CD14-positive monocyte (primary cell): ENCODE results near the gene APCDD1L. TPM values are rescaled to one million over a fixed set of nuclear protein-coding genes. Genes with fewer than 3 reads are reported as not detected.
A peak's percentile ranks its signal among the peaks of the same experiment; 100 is the strongest.

ENCODE experiments used
- DNase-seq, 3 donors: peaks; one replicate each; pipeline ENCODE4 v3.0.0-alpha.2; 2011 to 2022
- H2AFZ ChIP-seq: 2 replicates; pipeline ENCODE4 v1.6.0; 2012; ENCODE audit warnings: mild to moderate bottlenecking, low read depth, low read length, inconsistent platforms; ENCODE audit not compliant: insufficient read depth, poor library complexity, severe bottlenecking
- H3K27ac ChIP-seq, 2 donors: 1 replicate in 1 of 2; 2 replicates in 1 of 2; pipeline ENCODE4 v1.5.1; 2012 to 2013; ENCODE audit warnings: low read length in 2 of 2, control low read depth in 1 of 2, inconsistent platforms in 1 of 2, low read depth in 1 of 2, mild to moderate bottlenecking in 1 of 2
- H3K27me3 ChIP-seq, 2 donors: one replicate each; pipeline versions ENCODE4 v1.6.0 to v1.6.1; 2011 to 2013; ENCODE audit warnings: low read length in 2 of 2; ENCODE audit not compliant: control insufficient read depth in 2 of 2, insufficient read depth in 2 of 2
- H3K36me3 ChIP-seq, 2 donors: replicated peaks in 1 of 2; 1 replicate in 1 of 2; 2 replicates in 1 of 2; pipeline versions ENCODE4 v1.5.1 to v1.6.1; 2012 to 2013; ENCODE audit warnings: low read length in 2 of 2, control low read depth in 1 of 2, inconsistent platforms in 1 of 2, mild to moderate bottlenecking in 1 of 2; ENCODE audit not compliant: insufficient read depth in 2 of 2, control insufficient read depth in 1 of 2
- H3K4me1 ChIP-seq, 2 donors: 1 replicate in 1 of 2; 2 replicates in 1 of 2; pipeline versions ENCODE4 v1.5.1 to v1.6.1; 2012 to 2013; ENCODE audit warnings: low read length in 2 of 2, control low read depth in 1 of 2, inconsistent platforms in 1 of 2, mild to moderate bottlenecking in 1 of 2, moderate library complexity in 1 of 2; ENCODE audit not compliant: insufficient read depth in 2 of 2, control insufficient read depth in 1 of 2
- H3K4me2 ChIP-seq: replicated peaks from 2 replicates; pipeline ENCODE3; 2012; ENCODE audit warnings: low read length, moderate library complexity, mild to moderate bottlenecking; ENCODE audit not compliant: poor library complexity, severe bottlenecking; ENCODE audit errors: extremely low read depth
- H3K4me3 ChIP-seq, 3 experiments: fragments of 200-600 bp in 1 of 3; sonication (generic) in 1 of 3; replicated peaks in 1 of 3; 1 replicate in 2 of 3; 2 replicates in 1 of 3; pipeline ENCODE4 v1.5.1; 2011 to 2013; ENCODE audit warnings: low read length in 3 of 3, mild to moderate bottlenecking in 3 of 3, control low read depth in 2 of 3, low read depth in 2 of 3, inconsistent platforms in 1 of 3, moderate library complexity in 1 of 3
- H3K79me2 ChIP-seq: 2 replicates; pipeline ENCODE4 v1.6.0; 2012; ENCODE audit warnings: mild to moderate bottlenecking, control low read depth, inconsistent platforms, low read length, moderate library complexity; ENCODE audit not compliant: insufficient read depth
- H3K9ac ChIP-seq: 2 replicates; pipeline ENCODE4 v1.6.0; 2017; ENCODE audit warnings: low read length, mild to moderate bottlenecking; ENCODE audit not compliant: insufficient read depth, poor library complexity, severe bottlenecking
- H3K9me3 ChIP-seq, 2 donors: replicated peaks in 1 of 2; 1 replicate in 1 of 2; 2 replicates in 1 of 2; pipeline versions ENCODE4 v1.5.1 to v1.6.1; 2012 to 2013; ENCODE audit warnings: low read length in 2 of 2, control low read depth in 1 of 2; ENCODE audit not compliant: control insufficient read depth in 1 of 2, insufficient read depth in 1 of 2
- H4K20me1 ChIP-seq: 2 replicates; pipeline ENCODE4 v1.6.0; 2012; ENCODE audit warnings: mild to moderate bottlenecking, low read length, control low read depth, moderate library complexity; ENCODE audit not compliant: insufficient read depth
- H3K27ac Mint-ChIP-seq, 7 donors: one replicate each; pipeline ENCODE4 v1.8.0; 2020; ENCODE audit warnings: mild to moderate bottlenecking in 7 of 7, mixed read lengths in 7 of 7, moderate library complexity in 6 of 7, inconsistent platforms in 2 of 7
- H3K27me3 Mint-ChIP-seq, 3 donors: one replicate each; pipeline ENCODE4 v1.8.0; 2021 to 2022; ENCODE audit warnings: low read depth in 3 of 3, mild to moderate bottlenecking in 3 of 3, mixed read lengths in 3 of 3, moderate library complexity in 3 of 3, inconsistent platforms in 1 of 3
- H3K36me3 Mint-ChIP-seq, 2 donors: one replicate each; pipeline ENCODE4 v1.8.0; 2020; ENCODE audit warnings: mixed read lengths in 2 of 2, inconsistent platforms in 1 of 2, mild to moderate bottlenecking in 1 of 2
- H3K4me1 Mint-ChIP-seq: one replicate; pipeline ENCODE4 v1.8.0; 2020; ENCODE audit warnings: mild to moderate bottlenecking, mixed read lengths
- H3K4me3 Mint-ChIP-seq, 2 donors: one replicate each; pipeline ENCODE4 v1.8.0; 2020; ENCODE audit warnings: mild to moderate bottlenecking in 2 of 2, mixed read lengths in 2 of 2, moderate library complexity in 1 of 2
- H3K9me3 Mint-ChIP-seq, 7 donors: one replicate each; pipeline ENCODE4 v1.8.0; 2020 to 2022; ENCODE audit warnings: mixed read lengths in 7 of 7, mild to moderate bottlenecking in 6 of 7, moderate library complexity in 6 of 7, inconsistent platforms in 2 of 7
- CTCF ChIP-seq: fragments of 200-600 bp; IDR thresholded peaks from one replicate; pipeline ENCODE4 v1.8.0; 2022; ENCODE audit warnings: antibody characterized with exemption, mild to moderate bottlenecking
- WGBS: methylation state at CpG from one replicate; pipeline ENCODE4 v1.1.5; 2013; ENCODE audit warnings: missing lambda C conversion rate; ENCODE audit not compliant: insufficient coverage; 5-methylcytosine and 5-hydroxymethylcytosine counted together
- intact Hi-C, 2 donors: fragments of 100-400 bp; cut with micrococcal nuclease; formaldehyde crosslinking; loops; one replicate each; pipeline versions ENCODE4 v1.15.0 to v1.15.1; 2023
- polyA plus RNA-seq, 3 donors: library from polyadenylated mRNA; depleted of rRNA in 1 of 3; unstranded in 2 of 3; stranded (reverse) in 1 of 3; fragments of 300-500 nt in 2 of 3; fragments of >200 nt in 1 of 3; fragmentation: Illumina TruSeq in 2 of 3; gene quantifications; 1 replicate in 2 of 3; 2 replicates in 1 of 3; pipeline ENCODE4 v1.2.3, GENCODE V29; 2012 to 2021

The APCDD1L gene
- polyA plus RNA-seq, 3 donors = not detected

GRCh38 chr20:58545565-58546415, 30.6 kb upstream of the APCDD1L start:
- Histone ChIP-seq H3K4me1 (no peaks in the 10 kb centered on the region), H3K9ac (no peak overlapping the region), H3K27ac (no peak overlapping the region), H3K79me2 (no peaks in the 10 kb centered on the region), H3K27me3 (no peaks in the 10 kb centered on the region), H3K4me3 (no peak overlapping the region), H3K9me3 (no peaks in the 10 kb centered on the region), H4K20me1 (no peaks in the 10 kb centered on the region), H3K36me3 (no peaks in the 10 kb centered on the region), H3K4me2 (no peak overlapping the region), H2AFZ (no peak overlapping the region)
- intact Hi-C loops = no loop called here
- Mint-ChIP-seq H3K4me3 (no peak overlapping the region), H3K9me3 (no peaks in the 10 kb centered on the region), H3K4me1 (no peaks in the 10 kb centered on the region), H3K27me3 (peaks cover 2 to 14% (median 13%) of the 10 kb centered on the region in 3 donors), H3K36me3 (no peaks in the 10 kb centered on the region), H3K27ac (peak overlapping the region in 1 of 7 donors; percentile 37)
- 90% methylated on average over 7 of the region's 17 CpGs for WGBS
- TF ChIP-seq CTCF = no peak
- no peak for DNase-seq

- Histone ChIP-seq H3K9ac (no peak overlapping the region), H3K27me3 (no peaks in the 10 kb centered on the region), H2AFZ (no peak overlapping the region), H3K36me3 (no peaks in the 10 kb centered on the region), H4K20me1 (no peaks in the 10 kb centered on the region), H3K4me3 (no peak overlapping the region), H3K27ac (no peak overlapping the region), H3K9me3 (no peaks in the 10 kb centered on the region), H3K4me1 (no peaks in the 10 kb centered on the region), H3K79me2 (no peaks in the 10 kb centered on the region), H3K4me2 (no peak overlapping the region)
- DNase-seq = no peak
- H3K27me3 Mint-ChIP-seq = peaks cover 6 to 16% (median 11%) of the 10 kb centered on the region in 3 donors
- H3K27ac Mint-ChIP-seq = no peak overlapping the region
- H3K4me3 Mint-ChIP-seq = no peak overlapping the region
- no peaks in the 10 kb centered on the region for H3K9me3 Mint-ChIP-seq
- TF ChIP-seq CTCF = no peak
- WGBS = no CpG with 5 or more reads among the region's 4 CpGs
- no peaks in the 10 kb centered on the region for H3K36me3 Mint-ChIP-seq
- no peaks in the 10 kb centered on the region for H3K4me1 Mint-ChIP-seq
- intact Hi-C loops = no loop called here
These were observed 29.7 kb upstream of the APCDD1L start for GRCh38 chr20:58544891-58545290.
